ENCODE measurements around the gene KCND1.

The KCND1 gene

GRCh38 chrX:48938721-48939425 lies 32.8 kb downstream of the KCND1 start:
- Histone ChIP-seq H3K4me2 (ENCODE audit: low read length) (peak overlapping the region; percentile 70), H3K79me2 (ENCODE audit: insufficient read depth, low read length) (no peaks in the 10 kb centered on the region), H4K20me1 (ENCODE audit: insufficient read depth, low read length) (no peaks in the 10 kb centered on the region), H3K27ac (ENCODE audit: low read depth, low read length, poor library complexity, severe bottlenecking) (peak overlapping the region; percentile 99), H2AFZ (ENCODE audit: low read length) (no peak overlapping the region), H3K27me3 (ENCODE audit: insufficient read depth, low read length) (no peaks in the 10 kb centered on the region), H3K4me3 (ENCODE audit: low read depth, low read length, poor library complexity, severe bottlenecking) (peak overlapping the region; percentile 35), H3K9ac (ENCODE audit: low read length) (peak overlapping the region; percentile 66), H3F3A (ENCODE audit: insufficient read depth, low read length) (no peaks in the 10 kb centered on the region), H3K9me2 (ENCODE audit: low read depth, low read length) (no peaks in the 10 kb centered on the region), H3K9me3 (ENCODE audit: low read length) (no peaks in the 10 kb centered on the region), H3K36me3 (ENCODE audit: insufficient read depth, low read length) (peaks cover 23% of the 10 kb centered on the region), H3K4me1 (ENCODE audit: insufficient read depth, low read length, severe bottlenecking) (peaks cover 89% of the 10 kb centered on the region)
- no peak for TF ChIP-seq CTCF (IDR thresholded peaks at IDR 0.05; ENCODE audit: low read length)
- no peak for TF ChIP-seq EZH2 (IDR thresholded peaks at IDR 0.05; ENCODE audit: borderline replicate concordance, low read length)

GRCh38 chrX:48937054-48937907 lies 34.4 kb downstream of the KCND1 start:
- Histone ChIP-seq H2AFZ (ENCODE audit: low read length) (no peak overlapping the region), H3K27ac (ENCODE audit: low read depth, low read length, poor library complexity, severe bottlenecking) (peak overlapping the region; percentile 99), H3K4me1 (ENCODE audit: insufficient read depth, low read length, severe bottlenecking) (peaks cover 81% of the 10 kb centered on the region), H3K9ac (ENCODE audit: low read length) (peak overlapping the region; percentile 57), H3K36me3 (ENCODE audit: insufficient read depth, low read length) (peaks cover 32% of the 10 kb centered on the region), H3K9me3 (ENCODE audit: low read length) (no peaks in the 10 kb centered on the region), H3F3A (ENCODE audit: insufficient read depth, low read length) (no peaks in the 10 kb centered on the region), H4K20me1 (ENCODE audit: insufficient read depth, low read length) (no peaks in the 10 kb centered on the region), H3K4me2 (ENCODE audit: low read length) (peak overlapping the region; percentile 70), H3K27me3 (ENCODE audit: insufficient read depth, low read length) (no peaks in the 10 kb centered on the region), H3K79me2 (ENCODE audit: insufficient read depth, low read length) (no peaks in the 10 kb centered on the region), H3K9me2 (ENCODE audit: low read depth, low read length) (no peaks in the 10 kb centered on the region), H3K4me3 (ENCODE audit: low read depth, low read length, poor library complexity, severe bottlenecking) (peak overlapping the region; percentile 43)
- no peak for TF ChIP-seq EZH2 (IDR thresholded peaks at IDR 0.05; ENCODE audit: borderline replicate concordance, low read length)
- peak; percentile 51 for TF ChIP-seq CTCF (IDR thresholded peaks at IDR 0.05; ENCODE audit: low read length)

GRCh38 chrX:48936429-48937053 lies 35.1 kb downstream of the KCND1 start:
- Histone ChIP-seq H2AFZ (ENCODE audit: low read length) (no peak overlapping the region), H4K20me1 (ENCODE audit: insufficient read depth, low read length) (no peaks in the 10 kb centered on the region), H3K9me2 (ENCODE audit: low read depth, low read length) (no peaks in the 10 kb centered on the region), H3K9me3 (ENCODE audit: low read length) (no peaks in the 10 kb centered on the region), H3K4me1 (ENCODE audit: insufficient read depth, low read length, severe bottlenecking) (peaks cover 74% of the 10 kb centered on the region), H3K9ac (ENCODE audit: low read length) (peak overlapping the region; percentile 47; the same call in 1 of the 2 replicates), H3K27ac (ENCODE audit: low read depth, low read length, poor library complexity, severe bottlenecking) (peak overlapping the region; percentile 99), H3F3A (ENCODE audit: insufficient read depth, low read length) (no peaks in the 10 kb centered on the region), H3K36me3 (ENCODE audit: insufficient read depth, low read length) (peaks cover 32% of the 10 kb centered on the region), H3K79me2 (ENCODE audit: insufficient read depth, low read length) (no peaks in the 10 kb centered on the region), H3K4me2 (ENCODE audit: low read length) (peak overlapping the region; percentile 70; the same call in 1 of the 2 replicates), H3K27me3 (ENCODE audit: insufficient read depth, low read length) (no peaks in the 10 kb centered on the region), H3K4me3 (ENCODE audit: low read depth, low read length, poor library complexity, severe bottlenecking) (no peak overlapping the region)
- TF ChIP-seq EZH2 (IDR thresholded peaks at IDR 0.05; ENCODE audit: borderline replicate concordance, low read length) = no peak
- TF ChIP-seq CTCF (IDR thresholded peaks at IDR 0.05; ENCODE audit: low read length) = no peak

Data from OCI-LY1 (cell line).